Measurements from ENCODE around the gene LAMC2. TPM values are rescaled to one million over a fixed set of nuclear protein-coding genes. Genes with fewer than 3 reads are reported as not detected.

The LAMC2 gene
- total RNA-seq, 1 donor = 3.3 TPM

DNA sequence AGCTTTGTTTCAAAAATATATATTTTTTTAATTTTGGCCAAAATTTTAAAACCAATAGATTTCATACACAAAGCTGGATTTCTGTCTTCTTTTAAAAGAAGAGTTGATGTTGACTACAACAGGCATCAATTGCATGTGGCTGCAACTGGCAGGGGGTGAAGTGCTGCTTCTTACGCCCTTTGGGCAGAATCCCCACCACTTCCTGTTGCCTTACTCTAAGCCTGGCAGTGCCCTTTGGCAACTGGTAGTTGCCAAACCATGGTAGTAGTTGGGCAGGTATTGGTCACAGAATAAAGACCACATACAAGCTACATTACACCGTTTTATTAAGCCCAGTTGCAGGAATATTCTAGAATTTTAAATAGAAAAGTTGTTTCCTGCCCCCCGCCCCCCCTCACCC is 17.0 kb downstream of the LAMC2 start:
- no peaks in the 10 kb centered on the region for H4K20me1 ChIP-seq (ENCODE audit: insufficient read depth, low read length)
- no peak overlapping the region for H3K4me2 ChIP-seq (ENCODE audit: insufficient read depth, low read length)
- peaks cover 16% of the 10 kb centered on the region for H3K4me1 ChIP-seq (ENCODE audit: insufficient read depth, low read length)
- no peaks in the 10 kb centered on the region for H3K9me3 ChIP-seq (ENCODE audit: low read depth, low read length)
- H3K36me3 ChIP-seq (ENCODE audit: insufficient read depth, low read length) = no peaks in the 10 kb centered on the region
- no peak for DNase-seq (ENCODE audit: insufficient read length, low spot score, missing footprints)
- no peaks in the 10 kb centered on the region for H3K79me2 ChIP-seq (ENCODE audit: insufficient read depth, low read length)
- H3K27me3 ChIP-seq (ENCODE audit: insufficient read depth, low read length) = no peaks in the 10 kb centered on the region
- no peak for TF ChIP-seq CTCF (IDR thresholded peaks at IDR 0.05; ENCODE audit: extremely low read depth, low read depth, low read length)
- H3K27ac ChIP-seq (ENCODE audit: low read depth, low read length) = no peak overlapping the region
- no peak overlapping the region for H3K4me3 ChIP-seq (ENCODE audit: insufficient read depth, low read length)
- H2AFZ ChIP-seq (ENCODE audit: low read length) = no peak overlapping the region

GRCh38 chr1:183205196-183205781 is 19.2 kb downstream of the LAMC2 start:
- DNase-seq (ENCODE audit: insufficient read length, low spot score, missing footprints) = peak; percentile 80
- TF ChIP-seq CTCF (IDR thresholded peaks at IDR 0.05; ENCODE audit: extremely low read depth, low read depth, low read length) = no peak

GRCh38 chr1:183206538-183207122 is 20.6 kb downstream of the LAMC2 start:
- Histone ChIP-seq H3K4me3 (ENCODE audit: insufficient read depth, low read length) (no peak overlapping the region), H3K4me2 (ENCODE audit: insufficient read depth, low read length) (no peak overlapping the region), H3K9me3 (ENCODE audit: low read depth, low read length) (no peaks in the 10 kb centered on the region), H3K27ac (ENCODE audit: low read depth, low read length) (no peak overlapping the region), H3K36me3 (ENCODE audit: insufficient read depth, low read length) (no peaks in the 10 kb centered on the region), H3K4me1 (ENCODE audit: insufficient read depth, low read length) (peaks cover 23% of the 10 kb centered on the region), H4K20me1 (ENCODE audit: insufficient read depth, low read length) (no peaks in the 10 kb centered on the region), H2AFZ (ENCODE audit: low read length) (no peak overlapping the region), H3K27me3 (ENCODE audit: insufficient read depth, low read length) (no peaks in the 10 kb centered on the region), H3K79me2 (ENCODE audit: insufficient read depth, low read length) (no peaks in the 10 kb centered on the region)
- DNase-seq (ENCODE audit: insufficient read length, low spot score, missing footprints) = no peak
- TF ChIP-seq CTCF (IDR thresholded peaks at IDR 0.05; ENCODE audit: extremely low read depth, low read depth, low read length) = no peak

More at GRCh38 chr1:183205196-183205781, 19.2 kb downstream of the LAMC2 start:
- Histone ChIP-seq H3K4me1 (ENCODE audit: insufficient read depth, low read length) (peaks cover 23% of the 10 kb centered on the region), H3K27ac (ENCODE audit: low read depth, low read length) (peak overlapping the region; percentile 60), H3K36me3 (ENCODE audit: insufficient read depth, low read length) (no peaks in the 10 kb centered on the region), H4K20me1 (ENCODE audit: insufficient read depth, low read length) (no peaks in the 10 kb centered on the region), H3K4me2 (ENCODE audit: insufficient read depth, low read length) (no peak overlapping the region), H3K4me3 (ENCODE audit: insufficient read depth, low read length) (no peak overlapping the region), H3K9me3 (ENCODE audit: low read depth, low read length) (no peaks in the 10 kb centered on the region), H2AFZ (ENCODE audit: low read length) (peak overlapping the region; percentile 16), H3K27me3 (ENCODE audit: insufficient read depth, low read length) (no peaks in the 10 kb centered on the region), H3K79me2 (ENCODE audit: insufficient read depth, low read length) (no peaks in the 10 kb centered on the region)

GRCh38 chr1:183209533-183210158 is 23.6 kb downstream of the LAMC2 start:
- no peaks in the 10 kb centered on the region for H3K36me3 ChIP-seq (ENCODE audit: insufficient read depth, low read length)
- H3K27ac ChIP-seq (ENCODE audit: low read depth, low read length) = peak overlapping the region; percentile 57
- H3K4me3 ChIP-seq (ENCODE audit: insufficient read depth, low read length) = no peak overlapping the region
- peaks cover 23% of the 10 kb centered on the region for H3K4me1 ChIP-seq (ENCODE audit: insufficient read depth, low read length)
- H3K9me3 ChIP-seq (ENCODE audit: low read depth, low read length) = no peaks in the 10 kb centered on the region
- H3K79me2 ChIP-seq (ENCODE audit: insufficient read depth, low read length) = no peaks in the 10 kb centered on the region
- peak overlapping the region; percentile 74 for H2AFZ ChIP-seq (ENCODE audit: low read length)
- H3K27me3 ChIP-seq (ENCODE audit: insufficient read depth, low read length) = no peaks in the 10 kb centered on the region
- H3K4me2 ChIP-seq (ENCODE audit: insufficient read depth, low read length) = peak overlapping the region; percentile 39
- H4K20me1 ChIP-seq (ENCODE audit: insufficient read depth, low read length) = no peaks in the 10 kb centered on the region
- no peak for TF ChIP-seq CTCF (IDR thresholded peaks at IDR 0.05; ENCODE audit: extremely low read depth, low read depth, low read length)
- peak; percentile 94 for DNase-seq (ENCODE audit: insufficient read length, low spot score, missing footprints)

Data from osteoblast (primary cell).